A673 (cell line): Measurements from ENCODE around the gene CCDC102A. TPM values are rescaled to one million over a fixed set of nuclear protein-coding genes. Genes with fewer than 3 reads are reported as not detected.

Experiments
- BruUV-seq: library from RNA; stranded (reverse); fragments of 400-500 nt; replicated peaks from 2 replicates; lab custom pipeline; 2021; lab: Mats Ljungman, UMichigan
- CTCF ChIA-PET: fragments of 300-600 bp; sonication (Branson Sonifier 250); formaldehyde crosslinking; loops from one replicate; lab custom pipeline; 2022; ENCODE audit warnings: antibody characterized with exemption; lab: Charles Lee
- POLR2A ChIA-PET: fragments of 300-600 bp; sonication (Branson Sonifier 250); formaldehyde crosslinking; loops from one replicate; lab custom pipeline; 2022; ENCODE audit warnings: antibody characterized with exemption; ENCODE audit not compliant: low non-redundant PET; lab: Charles Lee
- DNase-seq: peaks from one replicate; pipeline ENCODE4 v3.0.0-alpha.2; 2015; ENCODE audit warnings: low spot score
- H3K27ac ChIP-seq: fragments of 200-600 bp; sonication (generic); 2 replicates; pipeline ENCODE4 v1.5.1; 2016; ENCODE audit warnings: mixed run types, low read depth, mild to moderate bottlenecking, mixed read lengths, antibody characterized with exemption, low read length; ENCODE audit not compliant: poor library complexity, severe bottlenecking
- H3K27me3 ChIP-seq: fragments of 200-600 bp; sonication (generic); replicated peaks from 2 replicates; pipeline ENCODE4 v1.6.1; 2017; ENCODE audit warnings: mixed run types, low read depth, mild to moderate bottlenecking, mixed read lengths, antibody characterized with exemption, low read length; ENCODE audit not compliant: insufficient read depth, poor library complexity
- H3K36me3 ChIP-seq: fragments of 200-600 bp; sonication (generic); 2 replicates; pipeline ENCODE4 v1.6.1; 2016; ENCODE audit warnings: mixed run types, mild to moderate bottlenecking, mixed read lengths, antibody characterized with exemption, low read length; ENCODE audit not compliant: insufficient read depth, poor library complexity, severe bottlenecking
- H3K4me1 ChIP-seq: fragments of 200-600 bp; sonication (generic); 2 replicates; pipeline ENCODE4 v1.6.1; 2017; ENCODE audit warnings: mixed run types, mild to moderate bottlenecking, mixed read lengths, antibody characterized with exemption, low read length; ENCODE audit not compliant: insufficient read depth, poor library complexity, severe bottlenecking
- H3K4me3 ChIP-seq: fragments of 200-600 bp; sonication (generic); 2 replicates; pipeline ENCODE4 v1.5.1; 2016; ENCODE audit warnings: low read depth, mixed run types, mild to moderate bottlenecking, mixed read lengths, low read length; ENCODE audit not compliant: poor library complexity, severe bottlenecking
- H3K9me3 ChIP-seq: fragments of 200-600 bp; sonication (generic); 2 replicates; pipeline ENCODE4 v1.6.1; 2016; ENCODE audit warnings: mixed run types, low read depth, mild to moderate bottlenecking, mixed read lengths, antibody characterized with exemption, low read length; ENCODE audit not compliant: poor library complexity, severe bottlenecking
- CTCF ChIP-seq: fragments of 300-800, 200-600 bp; sonication (generic); conservative IDR thresholded peaks from 2 replicates; pipeline ENCODE4 v1.5.1; 2017; ENCODE audit warnings: low read depth, mild to moderate bottlenecking, antibody characterized with exemption, low read length, moderate library complexity, mixed read lengths
- EZH2 ChIP-seq: fragments of 200-600 bp; sonication (generic); IDR thresholded peaks from 2 replicates; pipeline ENCODE4 v1.6.1; 2017; ENCODE audit warnings: borderline replicate concordance, low read depth, mild to moderate bottlenecking, mixed read lengths, antibody characterized with exemption, low read length; ENCODE audit not compliant: poor library complexity, severe bottlenecking
- intact Hi-C: fragments of 100-400 bp; cut with micrococcal nuclease; formaldehyde crosslinking; loops from one replicate; pipeline ENCODE4 v1.10.0; 2022; ENCODE audit not compliant: unreplicated experiment
- total RNA-seq: library from RNA; stranded (reverse); gene quantifications from 2 replicates; pipeline ENCODE4 v1.2.3, GENCODE V29; 2021

Gene CCDC102A
- total RNA-seq, 1 experiment from 2014 or later: 10.3 TPM

- Histone ChIP-seq H3K4me3 (no peak overlapping the region), H3K27ac (no peak overlapping the region), H3K4me1 (no peaks in the 10 kb centered on the region), H3K9me3 (no peaks in the 10 kb centered on the region), H3K36me3 (no peaks in the 10 kb centered on the region), H3K27me3 (no peaks in the 10 kb centered on the region)
- ChIA-PET CTCF (interaction anchor here (0.5 to 0.8 kb wide), 6 partner anchors 9 to 576 kb away, joined by 3 to 6 read pairs (median 4); no protein-coding TSS in a partner anchor), POLR2A (no interaction called here)
- BruUV-seq: no TSS peak
- peak; percentile 97 for TF ChIP-seq CTCF
- TF ChIP-seq EZH2: no peak
- intact Hi-C loops: loop anchor here (1.0 to 10.0 kb wide), 5 partner anchors 73 to 916 kb away; partner anchors contain the start of genes CFAP20, USB1 and ZNF319
- peak; percentile 75 for DNase-seq
Observed at GRCh38 chr16:57576429-57576870, 40.1 kb upstream of the CCDC102A start.

GRCh38 chr16:57575468-57576277 lies 39.3 kb upstream of the CCDC102A start:
- DNase-seq: no peak
- CTCF ChIA-PET: interaction anchor here (0.6 kb wide), 1 partner anchor 447 kb away, joined by 4 read pairs; no protein-coding TSS in a partner anchor
- H3K4me3 ChIP-seq: no peak overlapping the region
- no peaks in the 10 kb centered on the region for H3K36me3 ChIP-seq
- no peaks in the 10 kb centered on the region for H3K4me1 ChIP-seq
- H3K9me3 ChIP-seq: no peaks in the 10 kb centered on the region
- no peak overlapping the region for H3K27ac ChIP-seq
- H3K27me3 ChIP-seq: no peaks in the 10 kb centered on the region
- POLR2A ChIA-PET: no interaction called here
- TF ChIP-seq CTCF (no peak), EZH2 (no peak)
- intact Hi-C loops: loop anchor here (1.0 to 10.0 kb wide), 5 partner anchors 74 to 917 kb away; partner anchors contain the start of genes CFAP20, USB1 and ZNF319
- no TSS peak for BruUV-seq

DNA sequence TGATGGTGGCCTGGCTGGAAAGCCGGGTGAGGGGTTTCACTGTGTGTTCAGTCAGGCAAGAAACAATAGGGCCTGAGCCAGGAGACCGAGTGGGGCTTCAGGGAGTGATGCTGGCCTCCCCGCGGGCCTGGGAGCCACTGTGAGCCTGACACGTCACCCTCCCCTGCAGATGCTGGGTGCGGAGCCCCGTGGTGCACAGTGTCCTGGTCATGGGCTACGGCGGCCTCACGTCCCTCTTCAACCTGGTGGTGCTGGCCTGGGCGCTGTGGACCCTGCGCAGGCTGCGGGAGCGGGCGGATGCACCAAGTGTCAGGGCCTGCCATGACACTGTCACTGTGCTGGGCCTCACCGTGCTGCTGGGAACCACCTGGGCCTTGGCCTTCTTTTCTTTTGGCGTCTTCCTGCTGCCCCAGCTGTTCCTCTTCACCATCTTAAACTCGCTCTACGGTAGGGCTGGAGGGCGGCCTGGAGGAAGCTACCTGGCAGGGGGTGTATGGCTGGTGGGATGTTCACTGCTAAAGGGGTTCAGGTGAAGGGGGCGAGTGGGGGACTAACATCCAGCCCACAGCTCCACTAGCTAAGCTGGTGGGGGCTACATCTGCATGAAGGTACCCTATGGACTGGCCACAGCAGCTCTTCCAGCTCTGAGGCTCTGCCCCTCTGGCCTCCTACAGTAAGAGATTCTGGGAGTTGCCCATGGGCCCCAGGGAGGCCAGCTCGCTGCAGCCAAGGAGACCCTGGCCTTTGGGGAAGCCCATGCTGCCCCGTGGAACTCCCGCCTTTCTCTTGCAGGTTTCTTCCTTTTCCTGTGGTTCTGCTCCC lies 38.5 kb upstream of the CCDC102A start:
- H3K4me3 ChIP-seq: no peak overlapping the region
- ChIA-PET POLR2A (no interaction called here), CTCF (no interaction called here)
- no TSS peak for BruUV-seq
- H3K4me1 ChIP-seq: no peaks in the 10 kb centered on the region
- TF ChIP-seq CTCF: no peak
- TF ChIP-seq EZH2: no peak
- no peaks in the 10 kb centered on the region for H3K9me3 ChIP-seq
- no peak for DNase-seq
- intact Hi-C loops: loop anchor here (5.0 to 10.0 kb wide), 4 partner anchors 427 to 917 kb away; partner anchors contain the start of genes CFAP20, USB1 and ZNF319
- no peaks in the 10 kb centered on the region for H3K27me3 ChIP-seq
- H3K36me3 ChIP-seq: no peaks in the 10 kb centered on the region
- no peak overlapping the region for H3K27ac ChIP-seq
